HG02973 (cell line): ENCODE data around the gene NINJ2.

Experiments used
- ATAC-seq: cut with Tn5 transposase; IDR thresholded peaks from one replicate; pipeline ENCODE4 v1.9.1; 2021; ENCODE audit warnings: moderate library complexity; ENCODE audit not compliant: unreplicated experiment

Gene NINJ2

GRCh38 chr12:674272-674781 lies 11.1 kb upstream of the NINJ2 start:
- ATAC-seq: peak; percentile 76

GRCh38 chr12:673849-674248 lies 10.6 kb upstream of the NINJ2 start:
- peak; percentile 2 for ATAC-seq

GRCh38 chr12:669576-669945 lies 6.3 kb upstream of the NINJ2 start:
- no peak for ATAC-seq

GRCh38 chr12:668090-668481 lies 4.8 kb upstream of the NINJ2 start:
- ATAC-seq: no peak

DNA sequence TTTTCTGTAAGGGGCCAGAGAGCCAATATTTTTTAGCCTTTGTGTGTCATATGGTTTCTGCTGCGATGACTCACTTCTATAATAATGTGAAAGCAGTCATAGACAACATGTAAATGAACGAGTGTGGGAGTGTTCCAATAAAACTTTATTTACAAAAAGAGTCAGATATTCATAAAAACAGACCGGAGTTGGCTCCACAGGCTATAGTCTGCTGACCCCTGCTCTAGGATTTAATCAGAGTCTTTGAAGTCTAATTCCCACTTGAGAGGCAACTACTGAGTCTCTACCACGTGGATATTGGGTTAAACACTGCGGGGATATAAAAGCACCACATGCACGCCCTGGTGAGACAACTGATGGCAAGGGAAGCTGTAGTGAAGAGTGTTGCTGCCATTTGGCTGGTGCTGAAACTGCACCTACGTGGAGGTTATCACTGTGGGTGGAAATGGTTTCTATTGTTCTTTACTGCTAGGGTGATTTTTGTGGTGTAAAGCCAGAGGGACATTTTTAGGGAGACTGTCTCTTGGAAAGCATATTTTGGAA lies 3.6 kb upstream of the NINJ2 start:
- ATAC-seq: no peak

DNA sequence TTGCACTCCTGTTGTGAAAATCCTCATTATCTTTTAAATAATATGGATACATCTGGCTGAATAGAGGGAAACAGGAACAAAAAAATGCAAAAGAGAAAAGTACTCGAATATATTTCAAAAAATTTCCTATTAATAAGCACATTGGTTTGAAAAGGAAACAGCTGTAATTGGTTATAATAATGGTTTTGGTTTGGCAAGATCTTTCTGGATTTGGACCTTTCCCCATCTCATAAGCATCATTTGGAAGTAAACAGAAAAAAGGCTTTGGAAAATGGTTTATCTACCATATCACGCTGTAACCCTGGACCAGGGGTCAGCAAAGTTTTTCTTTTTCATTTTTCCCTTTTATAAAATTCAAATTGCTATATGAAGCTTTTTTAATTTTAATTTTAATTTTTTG lies 2.8 kb upstream of the NINJ2 start:
- no peak for ATAC-seq

DNA sequence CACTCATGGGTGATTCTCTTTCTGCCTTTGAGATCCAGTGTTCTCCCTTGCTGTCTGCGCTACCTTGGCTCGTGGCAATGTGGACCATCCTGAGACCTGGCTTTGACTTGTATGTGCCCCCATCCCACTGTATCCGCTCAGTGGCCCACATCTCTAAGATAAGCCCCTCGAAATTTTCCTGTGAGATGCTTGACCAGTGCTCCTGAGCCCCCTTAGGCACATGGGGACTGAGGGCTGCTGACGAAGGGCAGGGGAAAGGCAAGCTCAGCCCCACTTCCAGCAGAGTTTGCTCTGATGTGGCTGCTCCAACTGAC lies 1.5 kb upstream of the NINJ2 start:
- ATAC-seq: no peak

DNA sequence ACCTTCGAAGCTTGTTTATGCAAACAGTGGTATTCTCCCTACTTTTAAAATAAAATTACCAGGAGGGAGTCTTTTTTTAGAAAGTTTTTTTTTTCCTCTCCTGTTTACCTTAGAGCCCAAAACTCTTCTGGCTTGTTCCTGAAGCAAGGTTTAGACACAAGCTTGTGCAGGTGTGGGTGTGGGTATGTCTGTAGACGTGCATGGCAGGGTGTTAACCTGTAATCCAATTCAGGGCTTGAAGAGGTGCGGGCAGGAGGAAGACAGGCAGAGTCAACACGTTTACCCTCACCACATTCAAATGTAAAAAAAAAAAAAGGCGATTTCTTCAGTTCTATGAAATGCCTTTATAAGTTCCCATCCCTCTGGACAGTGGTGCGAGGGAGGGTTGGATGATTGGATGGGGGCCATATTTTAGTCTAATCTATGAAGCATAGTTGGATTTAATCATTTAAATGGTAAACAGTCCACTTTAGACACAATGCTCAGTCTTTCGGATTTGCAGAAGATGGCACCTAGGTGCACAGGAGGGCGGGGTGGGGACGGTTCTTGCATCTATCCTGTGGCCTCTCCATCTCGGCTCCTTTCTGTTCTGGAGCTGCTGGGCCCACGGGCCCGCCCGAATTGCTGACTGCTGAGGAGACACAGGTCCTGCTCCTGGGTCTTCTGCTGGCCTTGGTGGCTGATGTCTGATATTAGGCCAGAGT lies 982 bp upstream of the NINJ2 start:
- ATAC-seq: no peak

DNA sequence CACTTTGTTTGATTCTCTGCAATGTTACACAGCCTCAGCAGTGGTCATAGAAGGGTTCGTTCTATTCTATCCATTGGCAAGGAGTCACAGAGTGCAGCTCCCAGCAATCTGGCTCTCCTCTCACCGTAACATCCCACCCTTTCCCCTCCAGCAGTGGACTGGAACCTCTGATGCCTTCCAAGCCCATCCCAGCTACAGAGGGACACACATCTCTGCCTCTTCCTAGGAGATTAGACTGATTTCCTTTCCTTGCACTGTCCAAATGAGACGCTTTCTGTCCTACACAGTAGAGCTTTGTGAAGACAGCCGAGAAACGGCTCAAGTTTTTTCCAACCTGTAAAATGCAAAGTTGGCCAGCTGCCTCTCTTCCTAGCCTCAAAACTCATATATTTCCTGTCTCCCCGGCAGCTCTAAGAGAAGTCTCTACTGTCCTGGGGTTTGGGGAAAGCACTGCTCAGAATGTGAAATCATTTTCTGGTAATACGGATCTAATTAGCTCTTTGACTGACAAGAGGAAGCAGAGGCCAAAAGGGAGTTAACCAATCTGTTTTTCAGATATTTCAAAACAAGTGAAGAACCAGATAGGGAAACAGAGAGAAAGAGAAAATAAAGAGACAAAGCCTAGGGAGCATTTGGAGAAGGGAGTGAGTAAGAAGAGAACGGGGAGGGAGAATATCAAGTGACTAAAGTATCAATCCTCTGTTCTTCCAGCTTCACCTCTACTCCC lies 516 bp downstream of the NINJ2 start:
- no peak for ATAC-seq

- ATAC-seq: no peak
Measured at GRCh38 chr12:661720-662486, 1.3 kb downstream of the NINJ2 start.

GRCh38 chr12:659090-659683 lies 4.1 kb downstream of the NINJ2 start:
- ATAC-seq: no peak

GRCh38 chr12:650983-651382 lies 12.3 kb downstream of the NINJ2 start:
- no peak for ATAC-seq

DNA sequence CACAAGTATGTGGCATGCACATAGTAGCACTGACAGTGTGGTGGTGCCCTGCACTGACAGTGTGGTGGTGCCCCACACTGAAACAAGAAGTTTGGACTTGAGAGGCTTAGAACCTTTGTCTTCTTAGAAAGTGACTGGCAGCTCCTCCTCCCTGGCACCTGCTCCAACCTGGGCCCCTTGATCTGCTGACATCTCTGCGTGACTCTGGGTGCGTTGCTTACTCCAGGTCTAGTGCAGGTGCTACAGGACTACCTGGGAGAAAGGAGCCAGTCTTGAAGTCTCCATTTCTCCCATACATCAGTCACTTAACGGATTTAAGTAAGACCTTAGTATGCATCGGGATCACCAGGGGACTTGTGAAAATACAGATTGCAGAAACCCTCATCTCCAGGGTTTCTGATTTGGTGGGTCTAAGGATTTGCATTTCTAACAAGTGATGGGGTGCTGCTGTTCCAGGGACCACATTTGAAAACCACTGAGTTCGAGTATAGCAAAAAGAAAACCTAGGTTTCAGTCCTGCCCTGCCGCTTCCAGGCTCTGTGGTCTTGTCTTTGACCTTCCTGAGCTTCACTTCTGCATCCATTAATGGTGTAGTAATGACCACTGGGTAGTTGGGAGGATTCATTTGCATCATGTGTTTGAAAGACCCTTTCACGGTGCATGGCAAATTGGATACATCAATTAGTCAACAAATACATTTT lies 15.7 kb downstream of the NINJ2 start:
- ATAC-seq: no peak

DNA sequence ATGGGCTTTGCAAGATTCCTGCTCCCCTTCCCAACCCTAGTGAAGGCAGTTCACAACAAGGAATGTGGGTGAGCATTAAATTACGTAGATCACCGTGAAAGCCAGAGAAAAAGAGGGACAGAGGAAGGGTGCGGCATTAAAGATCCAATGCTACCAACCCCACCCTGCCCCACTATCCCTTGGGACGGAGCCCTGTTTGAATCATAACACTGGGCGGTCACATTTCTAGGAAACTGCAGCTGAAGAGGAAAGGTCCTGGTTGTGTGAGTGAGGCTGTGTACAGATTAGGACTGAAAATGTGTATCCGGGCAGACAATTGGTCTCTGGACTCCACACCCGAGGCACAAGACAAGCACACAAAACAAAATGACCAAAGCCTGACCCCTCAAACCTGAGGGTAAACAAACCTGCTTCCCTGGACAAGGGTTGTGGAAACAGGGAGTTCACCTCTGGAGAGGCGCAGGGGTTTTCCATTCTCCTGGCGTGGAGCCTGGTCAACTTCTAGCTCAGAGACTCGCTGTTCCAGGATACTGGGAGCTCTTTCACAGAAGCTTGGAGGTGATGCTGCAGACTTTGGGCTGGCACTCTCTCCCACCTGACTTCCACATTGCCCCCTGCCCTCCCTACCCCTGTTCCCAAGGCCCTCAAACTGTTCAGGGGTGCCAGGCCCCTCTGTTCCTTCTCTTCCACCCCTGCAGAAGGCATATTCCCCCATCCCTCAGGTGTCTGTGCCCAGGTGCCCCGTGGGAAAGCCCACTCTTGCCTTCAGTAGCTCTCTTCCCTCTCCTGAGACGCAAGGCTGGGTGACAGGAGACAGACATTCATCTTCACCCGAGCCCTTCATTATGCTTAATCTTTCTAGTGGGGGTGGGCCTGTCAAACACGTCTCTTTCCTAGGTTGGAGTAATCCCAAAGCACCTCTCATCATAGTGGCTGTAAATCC lies 16.5 kb downstream of the NINJ2 start:
- ATAC-seq: no peak

- ATAC-seq: no peak
Measured at GRCh38 chr12:645563-646071, 17.6 kb downstream of the NINJ2 start.

DNA sequence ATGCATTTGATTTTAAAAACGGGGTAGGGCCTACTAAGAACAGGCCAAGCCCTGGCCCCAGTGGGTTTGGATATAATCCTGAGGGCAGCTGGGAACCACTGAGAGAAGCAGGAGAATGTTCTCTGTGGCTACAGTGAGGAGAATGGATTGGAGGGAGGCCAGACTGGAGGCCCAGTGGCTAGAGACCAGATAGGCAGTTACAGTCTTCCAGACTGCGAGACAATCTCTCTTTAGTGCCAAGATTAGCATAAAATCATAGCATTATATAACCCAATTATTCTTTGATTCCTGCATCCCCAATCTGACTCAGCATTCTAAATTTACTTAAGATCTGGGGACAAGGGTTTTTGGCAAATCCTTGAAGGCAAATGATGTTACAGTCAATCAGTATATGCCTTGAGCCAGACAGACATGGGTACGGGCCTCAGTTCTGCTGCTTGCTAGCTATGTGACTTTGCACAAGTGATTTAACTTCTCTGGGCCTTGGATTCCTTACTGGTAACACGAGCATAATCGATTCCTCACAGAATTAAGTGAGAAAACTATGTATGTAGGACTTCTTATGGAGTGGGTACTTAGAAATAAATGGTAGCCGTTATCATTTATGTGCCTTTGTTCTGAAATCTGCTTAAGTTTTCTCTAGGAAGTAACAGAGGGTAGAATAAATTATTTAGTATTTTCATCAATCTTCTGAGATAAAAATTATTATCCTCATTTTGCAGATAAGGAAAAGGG lies 18.3 kb downstream of the NINJ2 start:
- no peak for ATAC-seq

DNA sequence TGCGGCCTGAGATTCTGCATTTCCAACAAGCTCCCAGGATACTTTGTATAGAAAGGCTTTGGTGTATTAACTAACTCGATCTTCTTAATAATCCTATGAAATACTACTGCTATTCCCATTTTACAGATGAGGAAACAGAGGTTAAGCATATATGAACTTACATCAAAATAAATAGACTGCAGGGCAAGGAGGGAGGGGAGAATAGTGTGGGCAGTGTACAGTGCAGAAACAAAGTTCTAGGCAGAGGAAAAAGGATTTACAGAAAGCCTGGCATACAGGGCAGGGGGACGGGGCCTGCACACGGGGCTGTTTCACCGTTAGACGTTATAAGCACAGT lies 19.0 kb downstream of the NINJ2 start:
- no peak for ATAC-seq

DNA sequence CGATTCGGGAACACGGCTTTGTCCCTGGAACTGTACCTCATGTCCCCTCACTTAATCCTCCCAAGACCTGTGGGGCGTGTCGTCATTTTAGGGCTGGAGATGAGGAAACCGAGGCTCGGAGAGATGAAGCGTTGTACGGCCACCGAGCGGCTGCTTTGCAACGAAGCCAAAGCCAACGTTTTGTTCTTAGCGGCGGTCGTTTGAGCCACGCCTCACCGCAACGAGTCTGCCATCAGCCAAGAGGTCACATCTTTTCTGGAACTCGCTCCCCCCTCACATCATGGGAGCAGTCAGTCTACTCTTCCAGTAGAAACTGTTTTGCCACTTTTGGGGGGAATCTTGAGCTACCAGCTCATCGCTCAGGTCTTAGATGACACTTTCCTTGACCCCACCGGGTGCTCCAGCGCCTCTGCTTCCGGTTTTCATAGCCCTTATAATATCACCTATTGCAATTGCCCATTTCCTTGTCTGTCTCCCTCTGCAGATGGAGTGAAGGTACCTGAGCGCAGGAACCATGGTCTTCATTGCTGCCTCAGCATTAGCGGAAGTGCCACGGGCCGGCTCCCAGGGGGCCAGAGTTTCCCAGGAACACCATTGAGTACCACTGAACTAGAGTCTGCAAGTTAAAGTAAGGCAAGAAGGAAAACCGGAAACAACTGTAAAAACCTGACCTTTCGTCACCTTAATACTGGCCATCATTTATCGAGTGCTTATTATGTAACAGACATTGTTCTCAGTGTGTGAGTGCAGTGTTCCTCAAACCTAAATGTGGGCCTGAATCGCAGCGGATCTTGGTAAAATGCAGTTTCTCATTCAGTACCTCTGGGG lies 19.6 kb downstream of the NINJ2 start:
- no peak for ATAC-seq
